GM12878 (cell line): ENCODE data around the gene TYSND1. TPM values are rescaled to one million over a fixed set of nuclear protein-coding genes. Genes with fewer than 3 reads are reported as not detected.

Source experiments
- ATAC-seq: fragments of 200-7000 bp; cut with Tn5 transposase; 3 replicates; pipeline ENCODE4 v1.9.1; 2020; ENCODE audit warnings: mild to moderate bottlenecking, moderate library complexity
- BruUV-seq: library from RNA; stranded (reverse); fragments of 400-500 nt; replicated peaks from 2 replicates; lab custom pipeline; 2021; lab: Mats Ljungman, UMichigan
- CTCF ChIA-PET: fragments of 300-600 bp; sonication (Branson Sonifier 250); formaldehyde crosslinking; extraction: SDS; loops from one replicate; lab custom pipeline; 2021; ENCODE audit warnings: inconsistent platforms; lab: Yijun Ruan, JAX
- POLR2A ChIA-PET: fragments of 350-600 bp; formaldehyde crosslinking; extraction: SDS; loops from one replicate; lab custom pipeline; 2021; ENCODE audit warnings: inconsistent platforms; lab: Charles Lee
- RAD21 ChIA-PET: fragments of 300-600 bp; sonication (Branson Sonifier 250); formaldehyde crosslinking; loops from one replicate; lab custom pipeline; 2023; ENCODE audit warnings: antibody characterized with exemption; ENCODE audit not compliant: unreplicated experiment; lab: Charles Lee
- SMC1A ChIA-PET: fragments of 300-600 bp; sonication (Branson Sonifier 250); formaldehyde crosslinking; loops from one replicate; lab custom pipeline; 2023; ENCODE audit not compliant: unreplicated experiment, uncharacterized antibody; lab: Charles Lee
- DNase-seq: peaks from one replicate; pipeline ENCODE4 v3.0.0-alpha.2; 2011; ENCODE audit warnings: low read depth, low spot score
- FAIRE-seq: peaks from 3 replicates; lab custom pipeline; 2011; peaks lifted over from hg19 to GRCh38; lab: Jason Lieb, UNC
- H2AFZ ChIP-seq: 2 replicates; pipeline ENCODE4 v1.6.0; 2011; ENCODE audit warnings: low read depth, low read length, control low read depth; ENCODE audit not compliant: control insufficient read depth
- H3K27ac ChIP-seq: 2 replicates; pipeline ENCODE4 v1.5.1; 2011; ENCODE audit warnings: control low read depth; ENCODE audit not compliant: control insufficient read depth, insufficient read depth
- H3K27me3 ChIP-seq, 2 experiments: replicated peaks in 1 of 2; 2 replicates each; pipeline versions ENCODE4 v1.6.0 to v1.6.1; 2011; ENCODE audit warnings: low read length in 1 of 2; ENCODE audit not compliant: control insufficient read depth in 2 of 2, insufficient read depth in 2 of 2
- H3K36me3 ChIP-seq, 2 experiments: 2 replicates each; pipeline ENCODE4 v1.5.1; 2011; ENCODE audit warnings: low read length in 1 of 2; ENCODE audit not compliant: control insufficient read depth in 2 of 2, insufficient read depth in 2 of 2
- H3K4me1 ChIP-seq: 2 replicates; pipeline ENCODE4 v1.6.1; 2011; ENCODE audit warnings: mild to moderate bottlenecking, low read length, moderate library complexity, mixed read lengths; ENCODE audit not compliant: control insufficient read depth, insufficient read depth
- H3K4me2 ChIP-seq: 2 replicates; pipeline ENCODE4 v1.6.0; 2011; ENCODE audit warnings: control low read depth; ENCODE audit not compliant: control insufficient read depth, insufficient read depth
- H3K4me3 ChIP-seq: fragments of 200-600 bp; sonication (generic); 2 replicates; pipeline ENCODE4 v1.5.1; 2016
- H3K79me2 ChIP-seq: 2 replicates; pipeline ENCODE4 v1.6.0; 2011; ENCODE audit warnings: low read length; ENCODE audit not compliant: control insufficient read depth, insufficient read depth
- H3K9ac ChIP-seq: 2 replicates; pipeline ENCODE4 v1.8.0; 2011; ENCODE audit warnings: low read length, control low read depth, mixed read lengths; ENCODE audit not compliant: control insufficient read depth, insufficient read depth
- H3K9me3 ChIP-seq: replicated peaks from 3 replicates; pipeline ENCODE4 v1.5.1; 2011; ENCODE audit warnings: mild to moderate bottlenecking, low read length; ENCODE audit not compliant: control insufficient read depth, insufficient read depth
- H4K20me1 ChIP-seq: 2 replicates; pipeline ENCODE4 v1.6.0; 2011; ENCODE audit not compliant: control insufficient read depth, insufficient read depth
- BCL11A ChIP-seq: IDR thresholded peaks from 2 replicates; pipeline ENCODE4 v1.6.1; 2011; ENCODE audit warnings: low read depth, low read length
- CHD2 ChIP-seq: IDR thresholded peaks from 2 replicates; pipeline ENCODE4 v1.6.1; 2011; ENCODE audit warnings: low read depth, low read length, improper control_type of control experiment, borderline replicate concordance
- DPF2 ChIP-seq: fragments of 450-650 bp; IDR thresholded peaks from 2 replicates; pipeline ENCODE4 v1.6.1; 2017; ENCODE audit warnings: mild to moderate bottlenecking
- ETV6 ChIP-seq, 2 experiments: fragments of 450-650 bp in 1 of 2; IDR thresholded peaks in 1 of 2; conservative IDR thresholded peaks in 1 of 2; 2 replicates each; pipeline ENCODE4 v1.6.1; 2014; ENCODE audit warnings: antibody characterized with exemption in 1 of 2, borderline replicate concordance in 1 of 2, low read depth in 1 of 2, mild to moderate bottlenecking in 1 of 2, moderate library complexity in 1 of 2
- GABPA ChIP-seq: IDR thresholded peaks from 2 replicates; pipeline ENCODE4 v1.6.1; 2014; ENCODE audit warnings: antibody characterized with exemption, low read depth, mild to moderate bottlenecking, inconsistent platforms
- GATAD2B ChIP-seq: fragments of 450-650 bp; conservative IDR thresholded peaks from 2 replicates; pipeline ENCODE4 v1.6.1; 2017; ENCODE audit warnings: low read depth, mild to moderate bottlenecking, moderate library complexity
- IRF5 ChIP-seq: fragments of 450-650 bp; IDR thresholded peaks from 2 replicates; pipeline ENCODE4 v1.6.1; 2017; ENCODE audit warnings: borderline replicate concordance
- MAX ChIP-seq: IDR thresholded peaks from 2 replicates; pipeline ENCODE4 v1.6.1; 2012; ENCODE audit warnings: low read depth, low read length, improper control_type of control experiment
- MYB ChIP-seq: fragments of 150-350 bp; IDR thresholded peaks from 2 replicates; pipeline ENCODE4 v1.6.1; 2014; ENCODE audit warnings: mild to moderate bottlenecking, low read depth, low read length, borderline replicate concordance
- SIN3A ChIP-seq: IDR thresholded peaks from 2 replicates; pipeline ENCODE4 v1.6.1; 2012; ENCODE audit warnings: low read depth, low read length, improper control_type of control experiment
- TAF1 ChIP-seq: IDR thresholded peaks from 2 replicates; pipeline ENCODE4 v1.6.1; 2011; ENCODE audit warnings: mild to moderate bottlenecking, low read depth, low read length, borderline replicate concordance
- YBX1 ChIP-seq: fragments of 450-650 bp; IDR thresholded peaks from 2 replicates; pipeline ENCODE4 v1.6.1; 2016; ENCODE audit warnings: antibody characterized with exemption
- ZBED1 ChIP-seq: IDR thresholded peaks from 2 replicates; pipeline ENCODE4 v1.6.1; 2016; ENCODE audit warnings: borderline replicate concordance
- WGBS: methylation state at CpG from one replicate; pipeline ENCODE4 v1.1.6; 2016; ENCODE audit warnings: low lambda C conversion rate; ENCODE audit not compliant: insufficient replicate concordance, insufficient coverage; ENCODE audit errors: missing lambda C conversion rate; 5-methylcytosine and 5-hydroxymethylcytosine counted together
- in situ Hi-C: fragments of 300-500 bp; cut with MboI; formaldehyde crosslinking; loops from 9 replicates; pipeline ENCODE4 v1.14.3; 2018; ENCODE audit warnings: mixed read lengths
- intact Hi-C: fragments of 100-400 bp; cut with micrococcal nuclease; formaldehyde crosslinking; loops from one replicate; pipeline ENCODE4 v1.14.2; 2022; ENCODE audit not compliant: unreplicated experiment
- polyA plus RNA-seq, 11 experiments: library from polyadenylated mRNA; depleted of rRNA in 4 of 11; unstranded in 6 of 11; stranded (reverse) in 5 of 11; fragments of >200 nt; fragmentation: Nextera tagmentation in 4 of 11; fragmentation: Illumina TruSeq in 1 of 11; extraction: Ambion mirVana in 4 of 11; extraction: Trizol in 1 of 11; gene quantifications; 1 replicate in 1 of 11; 2 replicates in 10 of 11; pipeline versions ENCODE4 v1.2.1 to v1.2.3, GENCODE V29; 2011 to 2016; ENCODE audit warnings: inconsistent platforms in 2 of 11, missing spikeins in 2 of 11, low read depth in 1 of 11
- total RNA-seq, 4 experiments: library from RNA; depleted of rRNA in 3 of 4; stranded (reverse); fragments of >200 nt in 3 of 4; fragmentation: Illumina TruSeq in 1 of 4; extraction: Trizol in 1 of 4; gene quantifications; 2 replicates each; pipeline versions ENCODE4 v1.2.1 to v1.2.3, GENCODE V29; 2013 to 2021
- TF ChIP-seq, protein P1 (sequence below): IDR thresholded peaks from 2 replicates; pipeline ENCODE4 v1.6.1; 2012; ENCODE audit warnings: low read depth, low read length, improper control_type of control experiment

Gene TYSND1
- total and polyA plus RNA-seq, 10 of the 15 experiments (the other 5 are each of a cell fraction or from before 2014, with no cell fraction given): 1.9 to 21.4 (median 12.0) TPM

GRCh38 chr10:70117646-70118045 is 28.9 kb downstream of the TYSND1 start:
- WGBS: 75% methylated on average over 10 of the region's 10 CpGs
- no peak overlapping the region for H2AFZ ChIP-seq

More at GRCh38 chr10:70117646-70118045, 28.9 kb downstream of the TYSND1 start:
- intact Hi-C loops: loop anchor here (2.0 kb wide), 1 partner anchor 27 kb away; no protein-coding TSS in a partner anchor
- H3K27ac ChIP-seq: no peak overlapping the region
- no peaks in the 10 kb centered on the region for H3K27me3 ChIP-seq
- no peak for FAIRE-seq
- ChIA-PET RAD21 (interaction anchor here (5.1 kb wide), 1 partner anchor 29 kb away, joined by 46 read pairs; the partner anchor contains the start of gene TYSND1), POLR2A (no interaction called here), SMC1A (interaction anchor here (1.0 to 4.9 kb wide), 2 partner anchors 28 to 246 kb away, joined by 4 to 42 read pairs; partner anchors contain the start of gene TYSND1), CTCF (interaction anchor here (0.9 to 8.4 kb wide), 10 partner anchors 8 to 247 kb away, joined by 3 to 173 read pairs (median 28); partner anchors contain the start of gene TYSND1)
- BruUV-seq: no TSS peak
- no peak overlapping the region for H3K4me2 ChIP-seq
- TF ChIP-seq BCL11A (no peak), GATAD2B (no peak), CHD2 (no peak), MYB (no peak), DPF2 (no peak), GABPA (no peak), MAX (no peak), TAF1 (no peak), IRF5 (no peak), ETV6 (conservative IDR thresholded peaks at IDR 0.05 in 1 of 2, IDR thresholded peaks at IDR 0.05 in 1 of 2; ENCODE audit: borderline replicate concordance in 1 of 2, low read depth in 1 of 2) (no peak), SIN3A (no peak), YBX1 (no peak), ZBED1 (no peak)
- TF ChIP-seq, protein P1, sequence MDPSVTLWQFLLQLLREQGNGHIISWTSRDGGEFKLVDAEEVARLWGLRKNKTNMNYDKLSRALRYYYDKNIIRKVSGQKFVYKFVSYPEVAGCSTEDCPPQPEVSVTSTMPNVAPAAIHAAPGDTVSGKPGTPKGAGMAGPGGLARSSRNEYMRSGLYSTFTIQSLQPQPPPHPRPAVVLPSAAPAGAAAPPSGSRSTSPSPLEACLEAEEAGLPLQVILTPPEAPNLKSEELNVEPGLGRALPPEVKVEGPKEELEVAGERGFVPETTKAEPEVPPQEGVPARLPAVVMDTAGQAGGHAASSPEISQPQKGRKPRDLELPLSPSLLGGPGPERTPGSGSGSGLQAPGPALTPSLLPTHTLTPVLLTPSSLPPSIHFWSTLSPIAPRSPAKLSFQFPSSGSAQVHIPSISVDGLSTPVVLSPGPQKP: no peak
- in situ Hi-C loops: no loop called here
- H3K4me3 ChIP-seq: no peak overlapping the region
- DNase-seq: no peak
- H3K36me3 ChIP-seq: peaks cover 26 to 27% of the 10 kb centered on the region in 2 experiments; a peak in 3 of 4 replicates
- H4K20me1 ChIP-seq: no peaks in the 10 kb centered on the region
- H3K9me3 ChIP-seq: no peaks in the 10 kb centered on the region
- no peaks in the 10 kb centered on the region for H3K79me2 ChIP-seq
- ATAC-seq: no peak
- no peaks in the 10 kb centered on the region for H3K4me1 ChIP-seq
- H3K9ac ChIP-seq: no peak overlapping the region
